Upper lobe of right lung (tissue), 1 donor: ENCODE data around the gene SLX4IP. TPM values are rescaled to one million over a fixed set of nuclear protein-coding genes. Genes with fewer than 3 reads are reported as not detected.

Source experiments
- ATAC-seq: fragments of 200-7000 bp; cut with Tn5 transposase; one replicate; pipeline ENCODE4 v1.9.1; 2020; ENCODE audit warnings: mild to moderate bottlenecking, moderate library complexity
- DNase-seq: peaks from one replicate; pipeline ENCODE4 v3.0.0-alpha.2; 2020
- H3K27ac ChIP-seq: fragments of 200-600 bp; one replicate; pipeline ENCODE4 v1.8.0; 2022
- H3K27me3 ChIP-seq: fragments of 200-600 bp; one replicate; pipeline ENCODE4 v1.8.0; 2022; ENCODE audit warnings: mild to moderate bottlenecking
- H3K36me3 ChIP-seq: fragments of 200-600 bp; one replicate; pipeline ENCODE4 v1.8.0; 2022
- H3K4me1 ChIP-seq: fragments of 200-600 bp; one replicate; pipeline ENCODE4 v1.8.0; 2022
- H3K4me3 ChIP-seq: fragments of 200-600 bp; one replicate; pipeline ENCODE4 v1.8.0; 2022; ENCODE audit warnings: mild to moderate bottlenecking
- H3K9me3 ChIP-seq: fragments of 200-600 bp; one replicate; pipeline ENCODE4 v1.8.0; 2022
- intact Hi-C: fragments of 100-400 bp; cut with DNase I; formaldehyde crosslinking; loops from one replicate; pipeline ENCODE4 v1.11.0; 2022
- microRNA-seq: library from miRNA; unstranded; fragments of <30 nt; microRNA quantifications from one replicate; pipeline ENCODE4 v1.2.0, GENCODE V29; 2020; ENCODE audit warnings: borderline microRNAs expressed
- total RNA-seq: library from RNA; stranded (reverse); fragmentation: NEBNext Ultra II Directional; extraction: Animal tissue kit (Norgen Biotek cat#: 25700); gene quantifications from one replicate; pipeline ENCODE4 v1.2.1, GENCODE V29; 2021
- TF ChIP-seq, protein P1 (sequence below): fragments of 200-600 bp; IDR thresholded peaks from one replicate; pipeline ENCODE4 v1.8.0; 2022; ENCODE audit warnings: antibody characterized with exemption
- donor health status: DM: no; HTN: yes; CAD: no; lungs with severe emphysema.

Gene SLX4IP
- total RNA-seq, 1 donor from 2014 or later = 5.4 TPM

DNA sequence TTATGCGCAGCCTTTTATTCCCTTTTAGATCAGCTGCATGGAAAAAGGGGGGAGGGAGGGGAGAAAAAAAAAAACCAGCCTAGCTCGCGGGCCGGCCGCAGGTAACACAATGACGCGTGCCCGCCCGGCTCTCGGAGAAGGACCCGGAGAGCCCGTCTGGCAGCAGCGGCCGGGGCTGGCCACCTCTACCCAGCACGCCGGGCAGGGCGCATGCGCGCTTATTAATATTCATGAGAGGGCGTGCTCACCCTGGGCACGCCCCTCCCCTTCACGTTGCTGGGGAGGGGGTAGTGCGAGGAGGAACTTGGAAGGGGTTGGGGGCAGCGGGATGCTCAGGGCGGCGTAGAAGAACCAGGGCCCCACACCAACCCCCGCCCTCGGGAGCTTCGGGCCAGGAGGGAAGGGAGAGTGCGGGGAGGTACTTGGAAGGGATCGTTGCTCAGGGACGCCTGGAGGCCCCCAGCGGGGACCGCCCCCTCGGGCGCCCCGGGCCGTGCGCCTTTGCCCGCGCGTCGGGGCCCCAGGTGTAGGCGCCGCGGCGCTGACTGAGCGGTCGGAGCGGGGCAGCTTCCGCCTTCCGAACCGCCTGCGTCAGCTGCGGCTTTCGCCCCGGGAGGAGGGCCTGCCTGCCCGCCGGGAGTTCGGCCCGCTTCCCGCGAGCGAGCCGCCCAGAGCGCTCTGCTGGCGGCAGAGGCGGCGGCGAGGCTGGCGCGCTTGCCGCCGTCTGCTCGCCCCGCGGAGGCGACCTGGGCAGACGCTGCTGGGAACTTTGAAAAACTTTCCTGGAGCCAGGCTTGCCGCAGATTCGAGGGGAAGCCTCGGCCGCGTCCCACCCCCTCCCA is 239.0 kb downstream of the SLX4IP start, which contains the start of gene JAG1:
Gene JAG1 (minus strand): TSS at position 158 of the 842 bp plus-strand sequence. CDS start 469 bp downstream, outside the sequence.
- H3K27ac ChIP-seq = peak within 1 kb of the TSS; percentile 97
- DNase-seq = peak; percentile 98
- no peaks in the 10 kb centered on the region for H3K27me3 ChIP-seq
- peak within 1 kb of the TSS; percentile 91 for H3K4me3 ChIP-seq
- H3K4me1 ChIP-seq = peaks cover 17% of the 10 kb centered on the region
- intact Hi-C loops = loop anchor here (5.0 kb wide), 1 partner anchor 598 kb away; no protein-coding TSS in a partner anchor
- TF ChIP-seq, protein P1, sequence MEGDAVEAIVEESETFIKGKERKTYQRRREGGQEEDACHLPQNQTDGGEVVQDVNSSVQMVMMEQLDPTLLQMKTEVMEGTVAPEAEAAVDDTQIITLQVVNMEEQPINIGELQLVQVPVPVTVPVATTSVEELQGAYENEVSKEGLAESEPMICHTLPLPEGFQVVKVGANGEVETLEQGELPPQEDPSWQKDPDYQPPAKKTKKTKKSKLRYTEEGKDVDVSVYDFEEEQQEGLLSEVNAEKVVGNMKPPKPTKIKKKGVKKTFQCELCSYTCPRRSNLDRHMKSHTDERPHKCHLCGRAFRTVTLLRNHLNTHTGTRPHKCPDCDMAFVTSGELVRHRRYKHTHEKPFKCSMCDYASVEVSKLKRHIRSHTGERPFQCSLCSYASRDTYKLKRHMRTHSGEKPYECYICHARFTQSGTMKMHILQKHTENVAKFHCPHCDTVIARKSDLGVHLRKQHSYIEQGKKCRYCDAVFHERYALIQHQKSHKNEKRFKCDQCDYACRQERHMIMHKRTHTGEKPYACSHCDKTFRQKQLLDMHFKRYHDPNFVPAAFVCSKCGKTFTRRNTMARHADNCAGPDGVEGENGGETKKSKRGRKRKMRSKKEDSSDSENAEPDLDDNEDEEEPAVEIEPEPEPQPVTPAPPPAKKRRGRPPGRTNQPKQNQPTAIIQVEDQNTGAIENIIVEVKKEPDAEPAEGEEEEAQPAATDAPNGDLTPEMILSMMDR = no peak
- no peaks in the 10 kb centered on the region for H3K9me3 ChIP-seq
- peaks cover 3% of the 10 kb centered on the region for H3K36me3 ChIP-seq
- ATAC-seq = peak; percentile 85

DNA sequence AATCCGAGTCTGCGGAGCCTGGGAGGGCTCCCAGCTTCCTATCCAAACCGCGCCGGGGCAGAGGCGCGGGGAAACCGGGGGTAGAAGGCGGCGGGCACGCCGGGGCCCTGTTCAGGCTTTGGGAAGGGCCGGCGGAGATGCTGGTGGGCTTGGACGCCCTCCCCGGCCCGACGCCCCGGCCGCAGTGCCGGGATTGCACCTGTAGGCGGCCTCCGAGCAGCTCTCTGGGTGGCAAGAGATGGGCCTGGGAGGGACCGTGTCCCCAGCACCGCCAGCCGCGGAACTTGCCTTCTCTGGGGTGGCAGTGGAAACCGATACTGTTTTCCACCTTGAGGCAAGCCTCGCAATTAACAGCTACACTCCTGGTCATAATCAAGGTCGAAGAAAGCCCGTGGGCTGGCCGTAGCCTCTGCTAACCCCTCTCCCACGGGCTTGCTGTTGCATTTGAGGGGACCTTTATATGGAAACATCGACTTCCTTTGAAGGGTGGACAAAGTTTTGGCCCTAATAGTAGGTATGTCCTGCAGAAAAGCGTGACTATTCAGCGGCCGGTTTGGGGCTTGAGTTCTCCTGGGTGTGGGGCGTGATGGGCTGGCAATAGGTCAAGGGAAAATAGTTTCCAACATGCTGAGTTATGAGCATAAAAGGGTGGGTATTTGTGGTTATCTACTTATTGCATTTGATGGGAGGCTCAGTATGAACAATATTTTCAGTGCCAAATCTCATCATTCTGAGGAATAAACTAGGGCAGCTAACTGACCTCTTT is 239.8 kb downstream of the SLX4IP start:
- TF ChIP-seq, protein P1 = peak; percentile 88
- ATAC-seq (peak; percentile 75), DNase-seq (peak; percentile 93)
- Histone ChIP-seq H3K9me3 (no peaks in the 10 kb centered on the region), H3K36me3 (no peaks in the 10 kb centered on the region), H3K27me3 (no peaks in the 10 kb centered on the region), H3K4me3 (peak overlapping the region; percentile 91), H3K27ac (peak overlapping the region; percentile 97), H3K4me1 (peaks cover 9% of the 10 kb centered on the region)
- intact Hi-C loops = loop anchor here (5.0 kb wide), 1 partner anchor 597 kb away; no protein-coding TSS in a partner anchor

DNA sequence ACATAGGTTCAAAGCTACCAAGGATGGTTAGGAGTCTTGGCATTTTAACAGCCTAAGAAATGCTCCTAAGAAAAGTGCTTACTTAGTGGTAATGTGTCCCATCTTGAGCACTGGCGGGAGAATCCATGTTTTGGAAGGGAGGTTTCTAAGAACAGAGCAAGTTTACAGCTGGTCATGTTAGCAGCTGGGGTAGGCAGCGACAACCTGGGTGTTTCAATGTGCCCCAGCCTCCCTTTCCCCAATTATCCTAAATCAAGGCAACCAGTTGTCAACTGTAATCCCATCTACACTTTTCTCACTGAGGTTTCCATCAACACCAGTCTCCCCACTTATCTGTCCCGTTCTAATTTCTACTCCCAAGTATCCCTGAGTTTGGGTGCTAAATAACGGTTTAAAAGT is 240.3 kb downstream of the SLX4IP start:
- peaks cover 6% of the 10 kb centered on the region for H3K4me1 ChIP-seq
- intact Hi-C loops = no loop called here
- TF ChIP-seq, protein P1 = no peak
- H3K27me3 ChIP-seq = no peaks in the 10 kb centered on the region
- no peak for DNase-seq
- H3K27ac ChIP-seq = peak overlapping the region; percentile 97
- H3K36me3 ChIP-seq = no peaks in the 10 kb centered on the region
- H3K9me3 ChIP-seq = no peaks in the 10 kb centered on the region
- no peak for ATAC-seq
- peak overlapping the region; percentile 91 for H3K4me3 ChIP-seq

DNA sequence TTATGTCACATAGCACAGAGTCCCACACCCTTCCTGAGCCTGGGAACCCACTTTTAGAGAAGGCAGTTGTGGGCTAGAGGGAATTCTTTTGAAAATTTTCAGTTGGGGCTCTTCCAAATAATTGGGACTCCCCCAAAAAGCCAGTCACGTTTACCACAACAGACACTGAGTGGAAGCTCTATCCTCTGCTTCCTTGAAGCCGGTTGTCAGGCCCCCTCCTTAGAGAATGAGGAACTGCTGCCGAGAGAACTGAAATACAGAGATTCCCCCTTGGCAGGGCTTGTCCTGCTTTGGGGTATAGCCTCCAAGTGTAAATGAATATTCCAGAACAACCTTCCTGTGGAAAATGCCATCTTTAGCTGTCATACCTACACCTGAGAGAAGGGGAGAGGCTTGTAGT is 241.4 kb downstream of the SLX4IP start:
- intact Hi-C loops = no loop called here
- DNase-seq = no peak
- TF ChIP-seq, protein P1 = no peak
- no peak overlapping the region for H3K4me3 ChIP-seq
- no peaks in the 10 kb centered on the region for H3K36me3 ChIP-seq
- ATAC-seq = no peak
- H3K9me3 ChIP-seq = no peaks in the 10 kb centered on the region
- H3K27ac ChIP-seq = no peak overlapping the region
- peaks cover 6% of the 10 kb centered on the region for H3K4me1 ChIP-seq
- H3K27me3 ChIP-seq = no peaks in the 10 kb centered on the region

Small RNA genes within 50 kb of the gene (microRNA-seq; reads per million reads assigned to microRNA genes)
- gene MIR6870 = not detected

Other genes with a start within 250 kb of the SLX4IP start
- gene SNAP25, start 216.5 kb upstream of the SLX4IP start, total RNA-seq = 1.9 TPM
- 15.7 TPM for gene MKKS, start 1.1 kb upstream of the SLX4IP start, total RNA-seq
- gene JAG1, start 238.7 kb downstream of the SLX4IP start, total RNA-seq = 51.6 TPM